HG03097 (cell line): ENCODE data around the gene SMIM36.
"Not testable (repeated sequence)": the region's sequence is repeated elsewhere in the genome, so short reads cannot be mapped to it uniquely, and the experiment has no call there.

Experiments
- ATAC-seq: cut with Tn5 transposase; IDR thresholded peaks from one replicate; pipeline ENCODE4 v1.9.1; 2021; ENCODE audit not compliant: unreplicated experiment, low FRiP score

Gene SMIM36

GRCh38 chr17:55510986-55511721 is at the start of gene SMIM36:
TSS of gene SMIM36 (minus strand) at chr17:55511452.
- no peak for ATAC-seq

- ATAC-seq: no peak
Observed at GRCh38 chr17:55555772-55556171, 44.5 kb upstream of the SMIM36 start.

- ATAC-seq: no peak
Observed at GRCh38 chr17:55549140-55549539, 37.9 kb upstream of the SMIM36 start.

GRCh38 chr17:55546991-55547664 is 35.9 kb upstream of the SMIM36 start:
- ATAC-seq: no peak

- ATAC-seq: no peak
Observed at GRCh38 chr17:55546481-55546880, 35.2 kb upstream of the SMIM36 start.

GRCh38 chr17:55545806-55546205 is 34.6 kb upstream of the SMIM36 start:
- ATAC-seq: no peak

- no peak for ATAC-seq
Observed at GRCh38 chr17:55543709-55544108, 32.5 kb upstream of the SMIM36 start.

- no peak for ATAC-seq
Observed at GRCh38 chr17:55540414-55541091, 29.3 kb upstream of the SMIM36 start.

GRCh38 chr17:55536205-55536604 is 25.0 kb upstream of the SMIM36 start:
- ATAC-seq: no peak

- ATAC-seq: no peak
Observed at GRCh38 chr17:55533608-55534007, 22.4 kb upstream of the SMIM36 start.

GRCh38 chr17:55532670-55533069 is 21.4 kb upstream of the SMIM36 start:
- no peak for ATAC-seq

GRCh38 chr17:55531053-55531728 is 19.9 kb upstream of the SMIM36 start:
- ATAC-seq: no peak

GRCh38 chr17:55530064-55530463 is 18.8 kb upstream of the SMIM36 start:
- no peak for ATAC-seq

GRCh38 chr17:55527540-55528118 is 16.4 kb upstream of the SMIM36 start:
- ATAC-seq: no peak

GRCh38 chr17:55524440-55525220 is 13.4 kb upstream of the SMIM36 start:
- no peak for ATAC-seq

GRCh38 chr17:55523032-55523431 is 11.8 kb upstream of the SMIM36 start:
- not testable (repeated sequence) for ATAC-seq

- no peak for ATAC-seq
Observed at GRCh38 chr17:55521186-55521585, 9.9 kb upstream of the SMIM36 start.

- no peak for ATAC-seq
Observed at GRCh38 chr17:55520402-55520801, 9.2 kb upstream of the SMIM36 start.

GRCh38 chr17:55518510-55518909 is 7.3 kb upstream of the SMIM36 start:
- ATAC-seq: no peak
